Suprapubic skin (tissue), 3 donors: ENCODE data around the gene APOM.

Experiments used
- CTCF ChIP-seq, 2 donors: fragments of 200-600 bp in 1 of 2; fragments of 450-650 bp in 1 of 2; sonication (generic) in 1 of 2; IDR thresholded peaks; one replicate each; pipeline ENCODE4 v1.5.1; 2016 to 2019; ENCODE audit warnings: antibody characterized with exemption in 2 of 2, mild to moderate bottlenecking in 1 of 2, moderate library complexity in 1 of 2
- EP300 ChIP-seq: sonication (generic); formaldehyde crosslinking; IDR thresholded peaks from one replicate; pipeline ENCODE4 v1.6.1; 2017; ENCODE audit warnings: antibody characterized with exemption

GRCh38 chr6:31677955-31678354 is 22.3 kb downstream of the APOM start:
- TF ChIP-seq CTCF (IDR thresholded peaks at IDR 0.05), result no peak
- no peak for TF ChIP-seq EP300
